HG02852 (cell line): ENCODE results near the gene ZNF407.

Source experiments
- ATAC-seq: cut with Tn5 transposase; IDR thresholded peaks from one replicate; pipeline ENCODE4 v1.9.1; 2021; ENCODE audit warnings: mild to moderate bottlenecking, moderate library complexity; ENCODE audit not compliant: unreplicated experiment

The ZNF407 gene

DNA sequence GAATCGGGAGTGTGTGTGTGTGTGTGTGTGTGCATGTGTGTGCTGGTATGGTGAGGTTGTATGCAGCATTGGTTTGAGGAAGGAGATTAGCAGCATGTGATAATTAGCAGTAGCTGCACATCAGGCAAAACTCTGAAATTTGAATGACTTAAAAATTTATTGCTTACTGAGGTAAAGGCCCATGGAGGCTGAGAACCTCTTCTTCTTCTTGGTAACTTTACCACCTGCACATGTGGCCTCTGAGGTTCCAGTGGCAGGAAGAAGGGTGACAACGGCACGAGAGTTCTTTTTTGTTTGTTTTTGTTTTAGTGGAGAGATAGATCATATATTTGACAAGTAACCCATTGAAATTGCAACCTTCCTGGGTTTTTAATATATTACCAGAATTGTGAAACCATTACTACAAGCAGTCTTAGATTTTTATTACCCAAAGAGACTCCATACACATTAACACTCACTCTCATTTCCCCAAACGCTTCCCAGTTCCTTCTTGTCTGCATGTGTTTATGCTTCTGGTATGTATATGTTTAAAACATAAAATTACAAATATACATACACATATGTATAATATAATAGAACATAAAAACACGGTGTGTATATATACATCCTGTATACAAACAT is 319.2 kb downstream of the ZNF407 start:
- ATAC-seq: no peak

DNA sequence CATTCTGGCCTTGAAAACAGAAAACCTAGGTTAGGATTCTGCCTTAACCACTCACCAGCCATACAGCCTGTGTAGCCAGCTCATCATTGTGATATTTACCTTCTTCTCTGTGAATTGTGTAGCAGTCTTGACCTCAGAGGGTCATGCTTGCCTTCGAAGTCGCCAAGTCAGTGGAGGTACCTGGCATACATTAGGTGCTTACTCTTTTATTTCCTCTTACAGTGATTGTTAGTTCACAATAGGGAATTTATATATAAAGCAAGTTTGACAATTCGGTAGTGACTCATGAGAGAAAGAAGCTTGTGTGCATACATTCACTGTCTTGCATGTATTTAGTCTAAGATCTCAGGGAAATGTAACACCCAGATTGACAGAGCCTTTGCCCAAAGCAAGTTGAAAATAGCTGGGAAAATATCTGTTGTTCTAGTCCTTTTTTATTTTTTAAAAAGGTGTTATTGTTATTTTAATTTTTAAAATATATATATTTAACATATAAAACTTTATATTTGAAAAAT is 320.7 kb downstream of the ZNF407 start:
- ATAC-seq: no peak

GRCh38 chr18:74921057-74921820 is 323.6 kb downstream of the ZNF407 start:
- ATAC-seq: no peak

GRCh38 chr18:74926051-74926450 is 328.4 kb downstream of the ZNF407 start:
- no peak for ATAC-seq

- ATAC-seq: no peak
These were observed 330.7 kb downstream of the ZNF407 start for GRCh38 chr18:74928194-74928968.

GRCh38 chr18:74929110-74929509 is 331.4 kb downstream of the ZNF407 start:
- ATAC-seq: no peak

DNA sequence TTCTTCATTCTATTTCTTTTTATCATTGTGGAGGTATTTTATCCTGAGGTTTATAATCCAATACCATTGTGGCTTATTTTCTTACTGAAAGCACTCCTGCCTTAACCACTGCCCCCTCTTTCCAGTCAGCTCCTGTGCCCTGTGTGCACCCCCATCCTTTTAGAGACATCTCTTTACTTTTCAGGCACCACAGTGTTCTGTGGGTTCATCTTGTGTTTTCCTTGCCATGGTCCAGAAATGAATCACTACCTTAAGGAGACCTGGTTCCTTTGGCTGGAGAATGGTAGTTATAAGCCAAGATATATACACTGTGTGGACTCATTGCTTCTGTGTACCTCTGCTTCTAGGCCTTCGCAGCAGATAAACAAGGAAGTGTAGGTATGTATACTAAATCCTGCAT is 332.9 kb downstream of the ZNF407 start:
- no peak for ATAC-seq

DNA sequence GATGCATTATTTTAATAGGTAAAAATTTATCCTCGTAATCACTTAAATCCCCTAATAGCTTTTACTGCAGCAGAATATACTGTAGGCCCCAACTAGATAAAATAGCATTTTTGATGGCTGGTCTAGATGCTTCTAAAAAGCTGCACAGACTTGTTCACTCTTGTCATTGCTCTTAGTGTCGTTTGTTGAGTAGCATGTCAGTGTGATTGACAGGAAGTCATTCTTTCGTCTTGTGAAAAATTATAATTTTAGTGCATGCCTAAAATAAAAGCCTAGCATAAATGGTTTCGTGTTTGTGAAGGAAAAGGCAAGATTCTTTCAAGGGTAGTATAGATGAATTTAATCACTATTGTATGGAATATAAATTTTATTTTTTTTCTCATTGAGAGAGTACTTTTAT is 336.3 kb downstream of the ZNF407 start:
- no peak for ATAC-seq

DNA sequence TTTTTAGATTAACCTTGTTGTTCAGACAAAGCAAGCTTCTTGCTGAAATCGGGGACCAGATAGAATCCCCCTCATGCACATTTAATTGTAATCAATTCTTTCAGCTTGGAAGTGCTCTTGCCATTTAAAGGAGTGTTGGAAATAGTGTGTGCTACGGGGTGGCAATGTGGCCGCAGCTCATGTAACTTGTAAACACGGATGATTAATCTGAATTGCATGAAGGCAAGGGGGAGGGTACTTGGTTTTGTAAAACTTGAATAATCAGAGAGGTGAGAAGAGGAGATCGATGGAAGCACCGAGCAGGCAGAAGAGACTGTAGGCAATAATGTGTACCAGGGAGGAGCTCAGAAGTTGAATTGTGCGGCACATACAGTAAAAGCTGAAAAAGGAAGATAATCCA is 337.8 kb downstream of the ZNF407 start:
- no peak for ATAC-seq

DNA sequence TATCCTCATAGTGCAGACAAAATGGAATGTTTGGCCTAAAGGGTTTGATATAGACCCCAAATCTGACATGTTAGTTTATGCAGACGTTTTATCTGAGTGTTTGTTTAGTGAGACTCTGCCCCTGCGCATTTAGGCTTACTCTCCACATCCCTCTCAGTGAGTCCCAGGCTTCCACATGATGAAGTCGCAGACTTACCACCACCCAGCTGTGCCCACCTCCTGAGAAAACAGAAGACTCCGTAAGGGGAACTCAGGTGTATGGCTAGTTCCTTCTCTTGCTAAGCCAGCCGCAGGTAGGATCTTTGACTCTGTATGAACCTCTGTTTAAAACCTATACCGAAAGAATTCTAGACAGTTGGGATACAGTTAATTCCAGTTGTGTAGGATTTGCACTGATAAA is 338.7 kb downstream of the ZNF407 start:
- no peak for ATAC-seq

- no peak for ATAC-seq
These were observed 339.6 kb downstream of the ZNF407 start for GRCh38 chr18:74937291-74937690.

DNA sequence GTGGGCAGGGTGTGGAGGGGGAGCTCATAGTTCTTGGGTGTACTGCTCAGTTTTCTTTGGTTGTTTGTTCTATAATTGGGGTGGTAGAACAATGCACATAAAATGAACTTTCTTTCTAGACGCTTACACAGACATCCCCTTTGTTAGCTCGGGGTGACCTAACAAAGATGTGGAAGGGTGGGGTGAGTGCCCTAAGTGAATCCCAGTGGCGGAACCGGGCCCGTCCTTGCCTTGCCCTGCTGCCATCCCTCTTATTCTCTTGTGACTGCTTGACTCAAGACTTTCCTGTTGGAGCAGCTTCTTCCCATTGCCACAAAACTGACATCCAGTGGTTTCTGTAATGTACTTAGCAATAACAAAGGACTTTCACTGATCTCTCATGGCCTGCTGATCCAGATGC is 343.2 kb downstream of the ZNF407 start:
- no peak for ATAC-seq

- ATAC-seq: peak; percentile 84
These were observed 344.7 kb downstream of the ZNF407 start for GRCh38 chr18:74942319-74942910.

- no peak for ATAC-seq
These were observed 347.0 kb downstream of the ZNF407 start for GRCh38 chr18:74944676-74945075.

DNA sequence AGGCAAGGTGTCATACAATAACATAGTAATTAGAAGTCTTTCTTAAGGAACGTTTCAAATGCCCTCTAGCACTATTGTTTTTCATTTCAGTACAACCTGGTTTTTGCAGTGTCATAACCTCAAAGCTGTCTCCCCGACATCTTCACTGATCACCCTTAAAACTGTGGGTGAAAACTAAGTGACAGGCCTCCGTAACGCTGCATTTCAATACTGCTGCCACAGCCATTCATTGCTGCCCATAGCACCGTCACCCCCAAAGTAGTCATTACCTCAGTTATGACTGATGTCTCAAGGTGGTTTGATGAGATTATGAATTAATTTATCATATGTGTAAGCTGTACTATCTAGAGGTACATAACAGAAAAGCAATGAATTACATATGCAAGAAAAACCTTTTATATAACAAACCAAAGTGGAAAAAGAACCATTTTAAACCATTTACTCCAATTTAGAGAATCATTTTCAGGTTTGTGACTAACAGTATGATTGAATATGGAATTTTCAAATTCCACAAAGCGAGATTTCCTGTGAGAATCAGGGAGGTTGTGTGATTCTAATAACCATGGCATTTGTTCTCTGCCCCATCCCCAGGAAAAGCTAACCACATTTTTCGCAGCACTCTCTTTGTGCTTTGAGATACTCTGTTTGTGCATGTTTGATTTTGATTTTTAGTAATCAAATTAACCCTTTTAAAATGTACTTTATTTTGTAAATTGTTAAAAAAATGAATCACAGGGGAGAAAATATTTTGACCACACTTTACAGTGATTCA is 348.3 kb downstream of the ZNF407 start:
- ATAC-seq: no peak

DNA sequence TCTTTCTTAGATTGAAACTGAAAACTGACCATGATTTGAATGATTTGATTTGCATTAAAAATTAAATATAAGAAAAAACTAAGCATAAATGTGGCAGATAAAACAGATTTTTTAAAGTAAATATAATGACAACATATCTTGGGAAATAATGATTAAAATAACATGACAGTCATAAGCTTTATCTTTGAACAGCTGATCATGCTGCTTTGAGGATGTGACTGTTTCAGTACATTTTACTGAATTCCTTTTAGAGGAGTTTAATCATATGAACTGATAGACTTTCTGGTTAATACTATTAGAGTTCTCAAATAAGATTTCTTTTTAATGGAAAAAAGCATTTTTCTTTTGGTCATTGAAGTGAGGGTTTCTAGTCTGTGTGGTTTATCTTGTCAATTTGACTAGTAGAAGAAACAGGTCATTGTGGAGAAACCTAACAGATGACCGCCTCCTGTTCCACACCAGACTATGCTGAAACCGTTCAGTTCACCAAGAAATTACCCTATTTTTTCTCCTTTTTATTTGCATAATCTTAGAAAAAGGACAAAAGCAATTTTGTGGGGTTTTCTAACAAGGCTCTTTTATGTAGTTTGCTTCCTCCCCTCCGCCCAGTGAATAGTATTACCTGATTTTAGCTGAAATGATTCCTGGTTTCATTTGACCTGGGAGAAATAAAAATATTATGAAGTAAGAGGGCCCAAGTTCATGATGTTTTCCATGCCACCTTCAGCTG is 349.1 kb downstream of the ZNF407 start:
- no peak for ATAC-seq

DNA sequence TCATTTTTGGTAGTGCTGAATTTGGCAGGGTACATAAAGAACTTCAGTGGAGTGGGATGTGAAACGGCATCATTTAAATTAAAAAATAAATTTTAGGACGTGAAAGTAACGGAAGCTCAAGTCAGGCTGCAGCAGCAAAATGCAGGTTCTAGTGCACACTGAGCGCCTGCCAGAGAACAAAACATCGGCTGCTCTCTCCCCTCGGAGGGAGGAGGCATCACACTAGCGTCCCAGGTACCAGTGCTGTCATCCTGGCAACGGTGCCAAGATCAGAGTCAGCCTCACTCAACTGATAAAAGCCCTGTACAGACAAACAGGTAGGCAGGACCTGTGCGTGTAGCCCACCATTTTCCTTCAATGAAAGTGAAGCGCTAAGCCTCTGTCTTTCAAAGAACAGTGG is 349.7 kb downstream of the ZNF407 start:
- ATAC-seq: no peak

GRCh38 chr18:74947875-74948274 is 350.2 kb downstream of the ZNF407 start:
- no peak for ATAC-seq

- no peak for ATAC-seq
These were observed 351.9 kb downstream of the ZNF407 start for GRCh38 chr18:74949611-74950010.

DNA sequence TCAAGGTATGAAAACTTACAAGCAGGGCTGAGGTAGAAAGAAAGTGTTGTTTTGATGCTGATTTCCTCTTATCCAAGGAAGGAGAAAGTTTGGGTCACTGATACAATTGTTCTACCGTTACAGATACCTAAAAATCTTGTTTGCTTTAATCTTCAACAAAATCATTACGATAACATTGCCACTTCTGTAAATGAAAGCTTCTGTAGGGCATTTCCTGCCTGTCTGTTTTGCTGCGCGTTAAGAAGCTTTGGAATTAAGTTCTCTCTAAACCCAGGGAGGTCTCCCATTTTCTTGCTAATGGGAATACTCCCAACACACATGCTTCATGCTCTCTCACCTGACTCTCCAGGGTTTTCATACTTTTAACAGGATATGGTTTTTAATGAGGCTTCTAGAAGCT is 352.8 kb downstream of the ZNF407 start:
- no peak for ATAC-seq
